HG03521 (cell line): ENCODE results near the gene DDX5.

Experiments used
- ATAC-seq: cut with Tn5 transposase; IDR thresholded peaks from one replicate; pipeline ENCODE4 v1.9.1; 2021; ENCODE audit warnings: mild to moderate bottlenecking, moderate library complexity; ENCODE audit not compliant: unreplicated experiment

The DDX5 gene

DNA sequence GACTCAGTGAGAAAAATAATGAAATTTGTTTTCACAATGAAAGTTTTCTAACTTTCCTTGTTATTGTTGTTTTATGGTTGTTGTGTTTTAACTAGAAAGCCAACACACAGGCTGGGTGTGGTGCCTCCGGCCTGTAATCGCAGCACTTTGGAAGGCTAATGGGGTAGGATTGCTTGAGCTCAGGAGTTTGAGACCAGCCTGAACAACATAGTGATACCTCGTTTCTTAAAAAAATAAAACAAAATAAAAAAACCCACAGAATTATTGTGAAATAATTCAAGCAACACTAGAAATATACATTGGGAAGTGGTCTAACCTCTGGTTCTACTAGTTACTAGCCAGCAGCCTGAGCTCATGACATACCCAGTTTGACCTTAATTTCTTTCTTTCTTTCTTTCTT, 56.5 kb downstream of the DDX5 start:
- ATAC-seq: no peak

GRCh38 chr17:64448665-64449512, 57.2 kb downstream of the DDX5 start, which contains the start of gene MILR1:
MILR1 (plus strand) TSS chr17:64449115; CDS start chr17:64449169, 54 bp downstream.
- no peak for ATAC-seq
